Measurements from ENCODE around the gene TTYH3.
"Not testable (repeated sequence)": the region's sequence is repeated elsewhere in the genome, so short reads cannot be mapped to it uniquely, and the experiment has no call there.

The TTYH3 gene

DNA sequence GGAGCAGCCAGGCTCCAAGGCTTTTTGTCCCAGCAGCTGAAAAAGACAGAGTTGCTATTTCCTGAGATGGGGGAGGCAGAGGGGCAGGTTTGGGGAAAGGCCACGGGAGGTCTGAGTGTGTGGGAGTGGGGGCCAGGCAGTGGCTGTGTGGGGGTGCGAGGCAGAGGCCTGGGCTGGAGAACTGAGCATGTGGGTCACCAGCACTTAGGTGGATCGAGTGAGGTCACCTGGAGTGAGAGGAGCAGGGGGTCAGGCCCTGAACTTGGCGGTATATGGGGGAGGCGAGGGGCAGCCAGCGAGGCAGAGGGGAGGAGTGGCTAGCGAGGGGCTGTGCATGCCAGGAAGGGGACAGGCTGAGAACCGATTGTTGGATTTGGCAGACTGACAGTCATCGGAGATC lies 44.7 kb upstream of the TTYH3 start:
- in situ Hi-C loops (cut with MboI; ENCODE audit: low pct_unique_long_range_greater_than_20kb, low sequenced_read_pairs, unreplicated experiment): no loop called here
- no peak for DNase-seq (ENCODE audit: low spot score)
- TF ChIP-seq, protein P1, sequence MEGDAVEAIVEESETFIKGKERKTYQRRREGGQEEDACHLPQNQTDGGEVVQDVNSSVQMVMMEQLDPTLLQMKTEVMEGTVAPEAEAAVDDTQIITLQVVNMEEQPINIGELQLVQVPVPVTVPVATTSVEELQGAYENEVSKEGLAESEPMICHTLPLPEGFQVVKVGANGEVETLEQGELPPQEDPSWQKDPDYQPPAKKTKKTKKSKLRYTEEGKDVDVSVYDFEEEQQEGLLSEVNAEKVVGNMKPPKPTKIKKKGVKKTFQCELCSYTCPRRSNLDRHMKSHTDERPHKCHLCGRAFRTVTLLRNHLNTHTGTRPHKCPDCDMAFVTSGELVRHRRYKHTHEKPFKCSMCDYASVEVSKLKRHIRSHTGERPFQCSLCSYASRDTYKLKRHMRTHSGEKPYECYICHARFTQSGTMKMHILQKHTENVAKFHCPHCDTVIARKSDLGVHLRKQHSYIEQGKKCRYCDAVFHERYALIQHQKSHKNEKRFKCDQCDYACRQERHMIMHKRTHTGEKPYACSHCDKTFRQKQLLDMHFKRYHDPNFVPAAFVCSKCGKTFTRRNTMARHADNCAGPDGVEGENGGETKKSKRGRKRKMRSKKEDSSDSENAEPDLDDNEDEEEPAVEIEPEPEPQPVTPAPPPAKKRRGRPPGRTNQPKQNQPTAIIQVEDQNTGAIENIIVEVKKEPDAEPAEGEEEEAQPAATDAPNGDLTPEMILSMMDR (IDR thresholded peaks at IDR 0.05; ENCODE audit: extremely low read depth, insufficient read depth, missing control alignments): no peak

DNA sequence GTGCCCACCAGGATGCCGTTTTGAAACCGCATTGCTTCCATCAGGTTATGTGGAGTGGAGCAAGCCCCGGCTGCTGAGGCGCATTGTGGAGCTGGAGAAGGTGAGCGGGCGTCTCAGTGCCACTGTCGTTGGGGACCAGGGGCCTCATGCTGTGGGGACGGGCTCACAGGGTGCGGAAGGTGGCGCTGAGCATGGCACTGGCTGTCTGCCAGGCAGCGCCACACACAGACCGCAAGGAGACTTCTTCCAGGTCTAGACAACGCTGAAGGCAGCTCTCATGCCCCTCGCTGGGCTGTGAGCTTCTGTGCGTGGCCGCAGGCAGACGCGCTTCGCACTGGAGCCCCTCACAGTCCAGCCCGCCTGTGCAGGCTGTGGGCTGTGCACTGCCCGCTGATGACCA lies 44.0 kb upstream of the TTYH3 start:
- no peak for DNase-seq (ENCODE audit: low spot score)
- TF ChIP-seq, protein P1 (IDR thresholded peaks at IDR 0.05; ENCODE audit: extremely low read depth, insufficient read depth, missing control alignments): no peak
- in situ Hi-C loops (cut with MboI; ENCODE audit: low pct_unique_long_range_greater_than_20kb, low sequenced_read_pairs, unreplicated experiment): no loop called here

DNA sequence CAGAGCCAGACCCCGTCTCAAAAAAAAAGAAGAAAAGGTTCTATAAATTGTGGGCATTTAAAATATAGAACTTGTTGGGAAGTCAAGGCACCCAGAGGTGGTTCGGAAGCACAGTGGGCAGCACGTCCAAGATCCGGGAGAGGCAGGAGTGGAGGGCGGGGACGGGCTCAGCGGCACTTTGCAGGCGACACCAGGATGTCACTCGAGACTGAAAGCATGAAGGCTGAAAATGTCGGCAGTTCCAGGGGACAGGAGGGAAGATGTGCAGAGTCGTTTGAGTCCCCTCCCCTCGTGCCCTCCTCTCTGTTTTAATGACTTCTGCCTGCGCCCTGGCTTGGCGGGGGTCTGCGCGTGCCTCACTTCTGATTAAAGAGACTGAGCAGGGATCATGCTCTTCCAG lies 42.4 kb upstream of the TTYH3 start:
- no peak for DNase-seq (ENCODE audit: low spot score)
- in situ Hi-C loops (cut with MboI; ENCODE audit: low pct_unique_long_range_greater_than_20kb, low sequenced_read_pairs, unreplicated experiment): no loop called here
- TF ChIP-seq, protein P1 (IDR thresholded peaks at IDR 0.05; ENCODE audit: extremely low read depth, insufficient read depth, missing control alignments): no peak

DNA sequence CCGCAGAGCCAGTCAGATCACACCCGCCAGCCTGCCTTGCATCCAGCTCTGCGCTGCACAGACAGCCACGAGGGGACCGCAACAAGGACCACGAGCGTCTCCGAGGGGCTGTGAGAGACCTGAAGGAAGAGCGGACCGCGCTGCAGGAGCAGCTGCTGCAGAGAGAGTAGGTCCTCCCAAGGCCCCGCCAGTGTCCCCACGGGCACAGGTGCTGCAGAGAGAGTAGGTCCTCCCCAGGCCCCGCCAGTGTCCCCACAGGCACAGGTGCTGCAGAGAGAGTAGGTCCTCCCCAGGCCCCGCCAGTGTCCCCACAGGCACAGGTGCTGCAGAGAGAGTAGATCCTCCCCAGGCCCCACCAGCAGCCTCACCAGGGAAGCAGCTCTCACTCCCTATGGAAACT lies 41.8 kb upstream of the TTYH3 start:
- DNase-seq (ENCODE audit: low spot score); in situ Hi-C loops (cut with MboI; ENCODE audit: low pct_unique_long_range_greater_than_20kb, low sequenced_read_pairs, unreplicated experiment): not testable (repeated sequence)

DNA sequence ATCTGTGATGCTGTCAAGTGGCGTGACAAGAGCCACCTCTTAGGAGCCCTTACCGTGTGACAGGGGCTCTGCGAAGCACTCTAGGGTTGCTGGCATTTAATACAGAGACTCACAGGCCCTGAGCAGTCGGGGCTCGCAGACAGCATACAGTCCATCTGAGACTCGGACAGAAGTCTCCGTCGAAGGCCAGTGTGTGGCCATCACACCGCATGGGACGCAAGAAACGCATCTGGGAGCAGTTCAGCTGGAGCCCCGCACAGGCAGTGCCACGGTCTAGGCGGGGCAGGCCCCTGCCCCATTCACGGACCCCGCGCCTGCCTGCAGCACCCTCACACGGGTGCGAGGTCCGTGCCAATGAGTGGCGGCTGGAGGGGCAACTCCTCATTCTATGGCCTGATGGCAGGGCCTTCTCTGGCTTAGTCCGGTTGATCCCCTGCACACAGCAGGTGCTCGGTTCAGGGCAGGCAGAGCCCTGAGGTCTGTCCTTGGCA lies 39.4 kb upstream of the TTYH3 start:
- TF ChIP-seq, protein P1 (IDR thresholded peaks at IDR 0.05; ENCODE audit: extremely low read depth, insufficient read depth, missing control alignments): no peak
- in situ Hi-C loops (cut with MboI; ENCODE audit: low pct_unique_long_range_greater_than_20kb, low sequenced_read_pairs, unreplicated experiment): no loop called here
- no peak for DNase-seq (ENCODE audit: low spot score)

DNA sequence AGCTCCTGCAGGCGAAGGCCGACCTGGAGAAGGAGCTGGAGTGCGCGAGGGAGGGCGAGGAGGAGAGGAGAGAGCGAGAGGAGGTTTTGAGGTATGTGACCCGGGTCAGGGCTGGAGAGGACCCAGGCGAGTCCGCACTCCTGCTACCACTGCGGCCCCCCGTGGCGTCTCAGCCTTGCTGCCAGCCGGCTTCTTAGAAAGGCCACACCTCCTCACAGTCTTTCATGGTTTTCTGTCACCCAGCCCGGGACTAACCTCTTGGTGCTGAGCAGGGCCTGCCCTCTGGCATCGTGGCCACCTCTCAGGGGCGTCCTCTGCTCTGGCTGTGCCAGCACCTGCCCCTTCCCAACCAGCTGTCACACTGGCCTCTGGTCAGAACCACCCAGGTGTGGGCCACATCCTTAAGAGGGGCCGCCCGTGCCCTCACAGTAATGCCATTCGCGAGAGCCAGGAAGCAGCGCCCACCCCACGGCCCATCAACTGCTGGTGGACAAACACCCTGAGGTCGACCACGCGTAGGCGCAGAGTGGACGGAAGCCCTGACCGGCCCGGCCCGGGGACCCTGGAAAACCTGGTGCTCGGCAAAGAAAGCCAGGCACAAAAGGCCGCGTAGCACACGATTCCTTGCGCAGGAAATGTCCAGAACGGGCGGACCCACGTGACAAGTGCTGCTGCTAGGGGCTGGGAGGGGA lies 38.6 kb upstream of the TTYH3 start:
- in situ Hi-C loops (cut with MboI; ENCODE audit: low pct_unique_long_range_greater_than_20kb, low sequenced_read_pairs, unreplicated experiment): no loop called here
- TF ChIP-seq, protein P1 (IDR thresholded peaks at IDR 0.05; ENCODE audit: extremely low read depth, insufficient read depth, missing control alignments): no peak
- no peak for DNase-seq (ENCODE audit: low spot score)

DNA sequence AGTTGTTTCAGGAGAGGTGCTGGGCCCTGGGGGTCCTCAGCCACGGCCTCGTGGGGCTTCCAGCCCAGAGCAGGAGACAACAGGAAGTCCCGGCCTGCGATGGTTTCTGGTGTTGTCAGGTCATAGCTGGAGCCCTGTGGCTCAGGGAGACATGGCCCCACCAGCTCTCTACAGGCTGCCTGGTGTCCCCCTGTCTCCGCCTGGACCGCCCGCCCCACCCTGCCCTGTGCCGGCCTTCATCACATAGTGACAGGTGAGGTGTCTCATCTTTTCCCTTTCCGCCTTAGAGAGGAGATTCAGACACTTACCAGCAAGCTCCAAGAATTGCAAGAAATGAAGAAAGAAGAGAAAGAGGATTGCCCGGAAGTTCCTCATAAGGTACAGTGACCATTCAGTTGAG lies 37.2 kb upstream of the TTYH3 start:
- TF ChIP-seq, protein P1 (IDR thresholded peaks at IDR 0.05; ENCODE audit: extremely low read depth, insufficient read depth, missing control alignments): no peak
- DNase-seq (ENCODE audit: low spot score): no peak
- in situ Hi-C loops (cut with MboI; ENCODE audit: low pct_unique_long_range_greater_than_20kb, low sequenced_read_pairs, unreplicated experiment): no loop called here
